Germinal center (tissue), 1 donor: Measurements from ENCODE around the gene POMGNT1.

ENCODE experiments used
- DNase-seq: peaks from one replicate; pipeline ENCODE4 v3.0.0; 2012; ENCODE audit warnings: mixed read lengths, low spot score

The POMGNT1 gene

DNA sequence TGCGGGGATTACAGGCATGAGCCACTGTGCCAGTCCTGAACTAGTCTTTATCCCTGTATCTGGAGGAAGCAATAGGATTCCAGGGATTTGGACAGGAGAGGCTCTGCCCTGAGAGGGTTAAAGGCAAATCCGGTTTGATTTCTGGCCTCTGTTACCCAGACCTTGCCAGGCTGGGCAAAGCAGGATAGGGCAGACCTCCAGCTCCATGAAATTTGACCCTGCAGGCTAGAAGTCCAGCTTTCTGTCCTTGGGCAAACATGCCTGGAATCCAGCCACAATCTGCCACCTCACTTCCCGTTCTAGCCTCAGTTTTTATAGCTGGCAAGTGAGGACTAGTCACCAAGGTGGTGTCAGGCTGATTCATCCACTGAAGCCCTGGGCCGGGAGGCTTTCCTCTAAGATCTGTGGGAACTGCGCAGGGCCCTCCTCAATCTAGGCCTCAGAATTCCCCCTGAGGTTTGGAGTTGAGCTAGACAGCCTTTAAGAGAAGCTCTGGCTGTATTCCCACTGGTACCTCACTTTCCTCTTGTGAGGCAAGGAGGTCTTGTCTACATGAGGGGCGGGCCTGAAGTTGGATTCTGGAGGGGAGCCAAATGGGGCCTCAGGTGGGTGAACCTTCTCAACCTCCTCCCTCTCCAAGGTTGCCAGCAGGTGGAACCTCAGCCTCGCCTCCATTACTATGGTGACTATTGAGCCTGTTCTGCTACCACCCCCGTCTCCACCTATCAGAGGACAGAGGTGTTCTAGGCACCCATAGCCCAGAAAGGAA, 15.0 kb downstream of the POMGNT1 start:
- DNase-seq = no peak

DNA sequence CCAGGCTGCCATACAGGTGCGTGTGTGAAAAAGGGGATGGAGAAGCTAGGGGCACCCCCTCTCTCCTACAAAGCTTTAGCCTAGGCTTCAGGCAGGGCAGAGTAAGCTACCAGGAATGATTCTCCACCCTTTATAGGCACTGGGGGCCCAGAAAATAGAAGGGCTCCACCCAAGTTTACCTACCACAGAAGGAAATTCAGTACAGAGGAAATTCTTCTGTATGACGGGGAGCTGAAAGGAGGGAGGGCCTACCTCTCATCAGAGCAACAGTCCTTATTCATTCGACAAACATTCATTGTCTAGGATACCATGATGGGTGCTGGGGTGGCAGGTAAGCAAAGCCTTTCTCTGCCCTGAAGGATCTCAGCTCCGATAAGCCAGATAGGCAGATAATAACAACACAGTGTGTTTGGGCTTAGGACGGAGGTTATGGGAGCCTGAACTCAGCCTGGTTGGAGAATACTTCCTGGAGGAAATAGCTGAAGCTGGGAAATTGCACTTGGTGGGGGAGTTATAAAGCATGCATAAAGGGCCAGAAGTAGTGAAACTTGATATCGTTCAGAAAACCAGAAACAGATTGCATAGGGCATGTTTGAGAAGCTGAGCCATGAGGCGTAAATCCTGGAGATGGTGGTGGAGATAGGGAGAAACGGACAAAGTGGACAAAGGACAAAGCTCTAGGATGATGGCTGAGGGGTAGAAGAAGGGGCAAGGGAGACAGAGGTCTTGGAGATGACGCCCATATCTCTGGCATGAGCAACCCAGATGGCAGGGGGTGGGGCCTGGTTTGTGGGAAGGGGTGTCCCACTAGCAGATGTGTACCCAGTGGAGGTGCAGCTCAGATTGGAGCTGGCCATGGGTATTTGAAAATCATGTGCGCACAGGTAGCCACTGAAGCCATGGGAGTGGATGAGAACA, 16.6 kb downstream of the POMGNT1 start:
- DNase-seq = no peak

DNA sequence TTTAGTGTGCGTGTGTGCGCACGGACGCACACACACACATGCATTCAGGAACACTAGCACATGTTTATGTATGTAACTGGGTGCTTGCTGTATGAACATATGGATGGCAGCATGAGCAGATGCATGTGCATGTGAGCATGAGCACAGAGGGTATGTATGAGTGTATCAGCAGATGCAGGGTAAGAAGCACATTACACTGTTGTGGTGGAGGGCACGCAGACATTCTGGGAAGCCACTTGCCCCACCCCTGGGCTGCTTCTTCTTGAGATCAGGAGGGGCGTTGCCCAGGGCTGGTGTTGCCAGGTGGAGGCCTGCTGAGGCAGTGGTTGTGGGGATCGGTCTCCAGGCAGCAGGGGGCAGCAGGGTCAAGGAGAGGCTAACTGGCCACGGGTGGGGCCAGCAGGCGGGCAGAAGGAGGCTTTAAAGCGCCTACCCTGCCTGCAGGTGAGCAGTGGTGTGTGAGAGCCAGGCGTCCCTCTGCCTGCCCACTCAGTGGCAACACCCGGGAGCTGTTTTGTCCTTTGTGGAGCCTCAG, 18.1 kb downstream of the POMGNT1 start:
- no peak for DNase-seq

DNA sequence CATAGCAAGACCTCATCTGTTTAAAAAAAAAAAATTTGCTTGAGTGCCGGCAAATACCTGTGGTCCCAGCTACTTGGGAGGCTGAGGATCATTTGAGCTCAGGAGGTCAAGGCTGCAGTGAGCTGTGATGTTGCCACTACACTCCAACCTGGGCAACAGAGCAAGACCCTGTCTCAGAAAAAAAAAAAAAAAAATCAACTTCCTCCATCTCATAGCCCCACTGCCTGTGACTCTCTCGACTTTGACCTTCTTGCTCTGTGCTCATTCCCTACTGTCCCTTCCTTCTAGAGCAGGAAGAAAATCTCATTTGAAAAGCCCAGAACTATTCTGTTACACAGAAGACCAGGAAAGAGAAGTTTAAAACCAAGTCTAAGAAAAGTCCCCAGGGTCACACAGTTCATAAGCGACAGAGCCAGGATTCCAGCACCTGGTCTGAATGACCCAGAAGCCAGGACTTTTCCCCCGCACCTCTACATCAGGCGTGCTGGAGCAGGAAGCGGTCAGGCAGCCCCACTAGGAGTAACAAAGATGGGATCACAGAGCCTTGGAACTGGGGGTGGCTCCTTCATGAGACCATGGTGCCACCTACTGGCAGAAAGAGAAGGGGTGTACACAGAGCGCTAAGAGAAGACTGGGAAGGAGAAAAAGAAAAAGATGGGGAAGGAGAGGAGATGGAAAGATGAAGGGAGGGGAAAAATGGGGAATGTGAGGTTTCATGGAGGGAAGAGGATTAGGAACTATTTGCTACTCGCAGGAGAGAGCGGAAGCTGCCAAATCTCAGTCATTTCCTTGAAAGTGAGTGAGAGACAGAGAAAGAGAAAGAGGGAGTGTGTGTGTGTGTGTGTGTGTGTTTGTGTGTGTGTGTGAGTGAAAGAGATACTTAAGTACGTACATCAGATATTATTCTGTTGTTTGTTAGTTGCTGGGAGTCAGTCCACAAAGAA, 18.8 kb downstream of the POMGNT1 start:
- DNase-seq = peak; percentile 77

DNA sequence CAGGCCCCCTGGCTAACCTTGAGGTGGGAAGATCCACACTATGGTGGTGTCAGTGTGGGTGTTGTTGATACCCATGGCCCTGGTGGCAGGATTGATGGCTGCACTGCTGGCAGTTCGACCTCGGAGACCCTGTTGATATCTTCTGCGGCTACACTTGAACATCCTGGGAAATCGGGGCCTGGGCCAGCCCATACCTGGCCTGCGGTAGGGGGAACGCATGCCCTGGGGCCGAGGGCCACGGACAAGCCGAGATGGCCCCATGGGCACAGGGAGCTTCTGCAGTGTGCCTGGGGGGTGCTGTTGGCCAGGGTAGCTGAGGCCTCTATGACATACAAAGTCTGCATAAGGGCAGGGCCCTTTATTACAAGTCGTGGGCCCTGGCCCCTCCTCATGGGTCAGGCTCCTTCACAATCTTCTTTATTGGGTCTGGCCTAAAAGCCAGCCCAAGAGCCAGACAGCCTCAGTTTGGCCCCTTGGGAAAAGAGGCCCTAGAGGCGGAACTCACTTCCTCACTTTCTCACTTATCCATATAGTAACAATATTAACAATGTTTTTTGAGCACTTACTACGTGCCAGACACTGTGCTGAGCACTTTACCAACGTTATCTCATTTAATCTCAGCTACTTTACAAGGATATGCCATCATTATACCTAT, 21.9 kb downstream of the POMGNT1 start, which contains the start of gene P3R3URF:
P3R3URF (minus strand) TSS at position 278 of the 655 bp plus-strand sequence; CDS start at position 261, 17 bp downstream.
- no peak for DNase-seq

DNA sequence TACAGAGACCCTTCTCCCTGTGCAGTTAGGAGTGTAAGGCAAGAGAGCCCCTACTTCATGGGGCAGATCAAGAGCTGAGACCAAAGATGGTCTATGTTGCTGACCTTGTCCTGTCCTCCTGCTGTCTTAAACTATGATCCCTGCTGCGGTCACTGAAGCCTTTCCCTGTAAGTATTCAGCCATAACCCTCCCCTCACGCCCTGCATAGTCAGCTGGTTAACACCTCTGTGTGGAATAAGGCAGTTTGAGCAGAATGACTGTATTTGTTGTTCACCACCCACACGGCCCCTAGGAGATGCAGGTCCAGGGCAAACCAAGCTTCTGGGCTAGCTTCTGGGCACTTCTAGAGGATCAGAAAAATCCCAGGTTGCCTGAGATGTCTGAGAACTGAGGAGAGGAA, 23.0 kb downstream of the POMGNT1 start:
- no peak for DNase-seq

DNA sequence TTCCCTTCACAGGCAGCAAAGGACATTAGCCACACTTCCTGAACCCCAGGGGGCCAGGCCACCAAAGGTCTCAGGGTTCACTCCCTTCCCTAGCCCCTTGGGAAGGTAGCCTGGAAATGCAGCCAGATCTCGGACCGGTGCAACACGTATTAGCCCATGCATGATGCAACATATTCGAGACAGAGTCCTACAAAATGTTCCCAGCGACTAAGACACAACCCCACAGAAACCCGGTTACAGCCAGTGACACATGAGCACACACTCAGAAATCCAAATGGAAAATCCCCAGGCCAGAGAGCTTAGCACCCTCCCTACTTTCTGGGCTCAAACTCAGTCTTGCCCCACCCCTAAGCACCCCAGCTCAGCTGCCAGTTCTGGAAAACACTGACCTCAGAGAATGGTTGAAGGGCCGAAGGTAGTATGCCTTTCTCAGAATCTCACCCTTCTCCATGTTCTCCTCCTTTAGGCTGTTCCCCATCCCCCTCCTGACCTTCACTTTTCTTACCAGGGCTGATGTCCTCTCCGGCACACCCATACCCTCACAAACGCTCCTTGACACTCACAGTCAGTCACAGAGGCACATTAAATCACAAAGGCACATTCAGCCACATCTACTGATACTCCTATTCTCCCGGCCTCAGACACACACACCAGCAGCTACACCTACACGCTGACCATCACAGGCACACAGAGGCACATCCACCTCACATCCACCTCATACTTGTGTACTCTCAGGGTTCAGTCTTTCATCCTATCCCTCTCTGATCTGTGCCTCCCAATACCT, 23.6 kb downstream of the POMGNT1 start, which contains the start of gene TSPAN1:
TSPAN1 (plus strand) TSS at position 640 of the 784 bp plus-strand sequence. CDS start 6,021 bp downstream, outside the sequence.
- no peak for DNase-seq

DNA sequence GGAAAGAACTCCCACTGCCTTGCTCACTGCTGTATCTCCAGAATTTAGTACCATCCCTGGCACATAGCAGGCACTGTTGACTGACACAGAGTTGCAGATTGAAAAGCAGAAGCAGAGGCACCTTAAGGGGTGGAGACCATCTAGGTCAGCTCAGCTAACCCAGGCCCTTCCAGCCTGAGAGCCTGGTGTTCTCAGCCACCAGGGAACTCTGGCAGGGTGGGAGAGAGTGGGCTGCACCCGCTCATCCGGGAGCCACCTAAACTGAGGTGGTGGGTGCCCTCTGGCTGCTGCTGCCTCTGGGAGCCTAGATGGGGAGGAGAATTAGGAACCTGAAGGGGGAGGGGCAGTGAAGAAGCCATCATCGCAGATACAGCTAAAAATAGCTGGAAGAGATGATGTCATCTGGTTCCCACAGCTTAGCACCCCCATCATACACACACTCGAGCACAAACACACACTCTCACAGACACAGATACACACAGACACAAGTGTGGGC, 24.8 kb downstream of the POMGNT1 start:
- DNase-seq = no peak

DNA sequence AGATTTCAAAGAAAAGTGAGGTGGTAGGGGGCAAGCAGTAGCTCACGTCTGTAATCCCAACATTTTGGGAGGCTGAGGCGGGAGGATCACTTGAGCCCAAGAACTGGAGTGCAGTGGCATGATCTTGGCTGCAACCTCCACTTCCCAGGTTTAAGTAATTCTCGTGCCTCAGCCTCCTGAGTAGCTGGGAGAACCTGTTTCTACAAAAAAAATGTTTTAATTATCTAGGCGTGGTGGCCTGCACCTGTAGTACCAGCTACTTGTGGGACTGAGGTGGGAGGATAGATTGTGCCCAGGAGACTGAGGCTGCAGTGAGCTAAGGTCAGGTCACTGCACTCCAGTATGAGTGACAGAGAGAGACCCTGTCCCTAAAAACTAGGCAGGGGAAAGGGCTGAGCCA, 25.9 kb downstream of the POMGNT1 start:
- no peak for DNase-seq

DNA sequence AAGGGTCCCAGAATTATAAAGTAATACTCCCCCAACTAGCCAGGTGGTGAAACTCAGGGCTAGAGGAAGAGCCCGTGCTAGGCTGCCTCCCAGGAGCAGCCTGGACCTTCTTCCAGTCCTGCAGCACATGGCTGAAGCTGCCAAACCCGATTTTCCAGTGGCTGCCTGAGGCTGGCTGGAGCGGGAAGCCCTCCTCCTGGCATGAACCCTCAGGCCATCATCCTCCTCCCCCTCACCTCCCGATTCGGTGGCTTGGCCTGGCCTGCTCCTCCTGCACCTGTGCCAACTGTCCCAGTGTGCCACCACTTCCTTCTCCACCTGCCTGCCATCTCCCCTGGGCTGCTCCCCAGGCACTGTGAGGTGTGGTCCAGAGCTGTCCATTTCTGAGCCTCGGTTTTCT, 26.4 kb downstream of the POMGNT1 start:
- no peak for DNase-seq

DNA sequence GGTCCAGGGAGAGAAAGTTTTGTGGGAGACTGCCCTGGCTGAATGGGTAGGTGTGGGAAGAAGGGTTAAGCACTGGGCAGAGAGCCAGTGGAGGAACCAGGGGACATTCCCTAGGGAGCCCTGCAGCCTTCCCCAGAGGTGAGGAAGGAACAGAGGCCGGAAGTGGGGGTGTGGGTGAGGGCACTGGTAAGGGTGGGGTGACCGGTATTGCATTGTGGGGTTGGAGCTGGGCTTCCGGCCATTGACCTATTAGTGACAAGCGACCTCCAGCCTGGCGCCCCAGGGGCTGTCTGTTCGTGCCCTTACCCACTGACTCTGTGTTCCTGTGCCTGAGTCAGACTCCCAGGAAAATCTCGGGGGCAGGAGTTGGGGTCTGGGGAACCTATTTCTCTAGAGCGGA, 26.9 kb downstream of the POMGNT1 start:
- no peak for DNase-seq

DNA sequence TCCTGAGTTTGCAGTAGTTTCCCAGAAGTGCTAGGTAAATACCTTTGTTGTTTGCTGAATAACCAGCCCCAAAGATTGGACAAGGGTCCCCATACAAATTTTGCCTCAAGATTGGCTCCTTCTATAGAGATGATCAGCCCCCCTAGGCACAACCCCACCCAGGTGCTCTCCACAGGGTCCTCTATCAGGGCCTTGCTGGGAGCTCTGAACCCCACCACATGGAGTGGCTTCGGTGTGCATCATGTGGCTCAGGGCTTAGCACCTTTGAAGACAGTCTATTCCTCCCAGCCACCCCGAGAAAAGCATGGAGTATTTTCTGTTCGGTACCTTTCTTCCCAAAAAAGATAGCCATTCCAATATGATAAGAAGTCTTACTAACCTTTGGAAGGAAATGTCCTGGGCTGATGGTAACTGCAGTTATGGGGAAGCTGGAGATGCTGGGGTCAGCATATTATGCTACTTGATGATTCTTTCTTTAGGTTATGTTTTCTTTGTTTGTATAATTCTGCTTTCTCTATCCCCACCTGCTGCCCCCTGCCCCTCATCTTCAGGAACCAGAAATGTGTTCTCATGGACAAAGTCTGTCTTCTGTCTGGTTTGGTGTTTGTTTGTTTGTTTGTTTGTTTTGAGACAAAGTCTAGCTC, 28.3 kb downstream of the POMGNT1 start:
- no peak for DNase-seq

DNA sequence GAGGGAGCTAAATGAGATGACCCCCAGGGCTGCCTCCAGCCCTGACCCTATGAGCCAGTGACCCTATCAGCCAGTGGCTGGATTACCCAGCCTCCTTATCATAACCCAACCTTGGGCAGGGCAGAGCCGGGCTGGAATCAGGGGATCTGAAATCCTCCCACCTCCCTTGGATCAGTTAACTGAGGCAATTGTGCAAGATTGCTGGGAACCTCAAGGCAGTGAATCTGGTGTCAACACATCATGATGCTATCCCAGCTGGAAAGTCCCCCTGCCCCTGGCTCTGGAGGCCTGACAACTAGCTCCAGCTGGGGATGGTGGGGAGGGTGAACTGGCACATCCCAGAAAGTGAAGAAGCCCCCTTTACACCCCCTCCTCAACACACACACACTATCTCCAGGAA, 29.8 kb downstream of the POMGNT1 start:
- DNase-seq = no peak

DNA sequence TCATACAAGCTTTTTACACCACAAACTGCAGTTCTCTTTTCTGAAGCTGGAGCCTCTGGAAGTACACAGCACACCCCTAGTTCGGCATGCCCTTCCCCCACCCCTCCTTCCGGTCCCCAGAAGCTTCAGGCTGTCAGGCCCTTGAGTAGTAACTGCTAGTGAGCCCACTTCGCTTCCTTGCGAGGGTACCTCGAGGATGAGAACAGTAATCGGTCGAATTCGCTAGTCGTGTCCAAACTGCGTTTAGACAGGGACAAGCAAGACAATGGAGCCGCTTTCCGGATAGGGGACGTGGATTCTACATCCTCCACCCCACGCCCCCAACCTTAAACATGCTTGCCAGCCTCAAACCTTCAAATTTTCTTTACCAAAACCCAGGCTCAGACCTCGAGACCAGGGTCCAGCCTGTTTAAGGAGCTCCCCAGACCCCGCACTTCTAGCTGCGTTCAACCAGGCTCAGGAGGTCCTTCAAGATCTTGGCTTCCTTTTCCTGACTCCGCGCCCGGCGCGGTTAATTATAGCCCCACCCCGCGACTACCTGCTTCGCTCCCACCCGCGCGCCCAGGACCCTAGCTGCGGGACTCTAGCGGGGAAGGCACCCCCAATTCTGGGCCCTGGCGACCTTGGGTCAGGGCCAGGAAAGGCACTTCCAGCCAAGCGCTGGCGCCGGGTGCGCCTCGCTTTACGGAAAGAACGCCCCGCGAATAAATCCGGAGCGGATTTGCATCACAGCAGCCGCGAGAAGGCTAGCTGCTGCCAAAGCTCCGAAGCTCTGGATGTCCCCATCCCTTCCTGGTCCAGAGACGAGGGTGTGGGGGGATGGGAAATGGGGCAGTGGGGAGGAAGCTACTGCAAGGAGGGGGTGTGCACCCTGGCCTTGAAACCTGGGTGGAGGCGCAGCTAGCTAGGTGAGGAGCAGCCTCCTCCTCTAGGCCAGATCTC, 31.4 kb downstream of the POMGNT1 start:
- peak; percentile 48 for DNase-seq

DNA sequence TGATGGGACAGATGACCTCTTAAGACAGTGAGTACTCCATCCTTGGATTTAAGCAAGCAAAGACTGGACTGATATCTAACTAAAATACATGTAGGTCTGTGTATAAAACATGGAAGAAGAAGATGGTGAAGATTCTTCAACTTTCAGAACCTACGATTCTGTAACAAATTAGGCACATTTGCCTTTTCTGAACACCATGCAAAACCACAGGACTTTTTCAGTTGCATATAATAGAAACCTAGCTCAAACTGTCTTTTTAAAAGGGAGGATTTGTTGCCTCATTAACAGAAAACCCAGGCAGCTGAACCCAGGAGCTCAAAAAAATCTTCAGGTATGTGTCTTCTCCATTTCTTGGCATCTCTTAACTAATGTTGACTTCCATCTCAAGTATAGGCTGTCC, 38.0 kb downstream of the POMGNT1 start:
- DNase-seq = no peak

DNA sequence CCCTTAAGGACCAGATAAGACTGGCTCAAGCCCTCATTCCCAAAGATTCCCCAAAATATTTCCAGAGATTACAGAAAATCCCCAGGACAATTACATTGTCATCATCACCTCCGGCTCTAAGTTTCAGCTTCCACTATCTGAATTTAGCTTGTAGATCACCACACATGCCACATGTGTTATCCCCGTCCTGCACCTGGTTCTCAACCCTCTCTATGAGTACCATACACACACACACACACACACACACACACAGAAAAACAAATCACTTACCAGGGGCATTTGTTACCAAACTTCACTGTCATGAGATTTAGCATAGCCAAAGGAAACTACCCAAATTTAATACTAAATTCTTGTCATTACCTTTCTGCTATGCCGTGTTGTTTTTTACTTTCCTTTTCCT, 38.7 kb downstream of the POMGNT1 start:
- no peak for DNase-seq

DNA sequence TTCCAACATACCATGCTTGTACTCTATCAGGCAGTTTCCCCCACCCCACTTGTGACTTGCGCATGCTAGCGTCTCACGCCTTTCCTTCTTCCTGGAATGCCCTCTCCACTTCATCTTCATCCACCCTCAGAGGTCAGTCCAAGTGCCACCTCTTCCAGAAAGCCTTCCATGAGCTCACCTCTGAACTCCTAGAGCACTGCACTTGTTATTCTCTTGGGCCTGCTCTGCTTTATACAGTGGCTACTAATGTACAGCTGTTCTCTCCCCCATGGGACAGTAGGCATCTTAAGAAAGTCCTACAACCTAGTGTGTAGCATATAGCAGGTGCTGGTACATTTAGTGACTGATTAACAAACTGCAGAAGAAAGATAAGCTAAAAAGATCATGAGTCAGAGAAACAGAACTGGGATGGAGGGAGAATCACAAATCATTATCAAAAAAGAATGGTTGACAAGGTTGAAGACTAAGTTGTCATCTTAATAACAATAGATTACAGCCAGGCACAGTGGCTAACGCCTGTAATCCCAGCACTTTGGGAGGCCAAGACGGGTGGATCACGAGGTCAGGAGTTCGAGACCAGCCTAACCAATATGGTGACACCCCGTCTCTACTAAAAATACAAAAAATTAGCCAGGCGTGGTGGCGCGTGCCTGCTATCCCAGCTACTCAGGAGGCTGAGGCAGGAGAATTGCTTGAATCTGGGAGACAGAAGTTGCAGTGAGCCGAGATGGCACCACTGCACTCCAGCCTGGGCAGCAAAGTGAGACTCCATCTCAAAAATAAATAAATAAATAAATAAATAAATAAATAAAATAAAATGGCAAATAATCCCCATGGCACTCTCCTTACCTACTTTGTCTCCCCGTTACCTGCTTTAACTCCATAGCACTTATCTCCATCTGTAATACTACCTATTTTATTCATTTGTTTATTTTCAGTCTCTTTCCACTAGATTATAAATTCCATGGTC, 39.6 kb downstream of the POMGNT1 start:
- DNase-seq = no peak
